GM19397 (cell line): ENCODE measurements around the gene KCNJ14.

Experiments used
- ATAC-seq: cut with Tn5 transposase; IDR thresholded peaks from one replicate; pipeline ENCODE4 v1.9.1; 2021; ENCODE audit warnings: mild to moderate bottlenecking, moderate library complexity; ENCODE audit not compliant: unreplicated experiment

Gene KCNJ14

GRCh38 chr19:48469934-48470680 lies 14.7 kb downstream of the KCNJ14 start:
- ATAC-seq = no peak

DNA sequence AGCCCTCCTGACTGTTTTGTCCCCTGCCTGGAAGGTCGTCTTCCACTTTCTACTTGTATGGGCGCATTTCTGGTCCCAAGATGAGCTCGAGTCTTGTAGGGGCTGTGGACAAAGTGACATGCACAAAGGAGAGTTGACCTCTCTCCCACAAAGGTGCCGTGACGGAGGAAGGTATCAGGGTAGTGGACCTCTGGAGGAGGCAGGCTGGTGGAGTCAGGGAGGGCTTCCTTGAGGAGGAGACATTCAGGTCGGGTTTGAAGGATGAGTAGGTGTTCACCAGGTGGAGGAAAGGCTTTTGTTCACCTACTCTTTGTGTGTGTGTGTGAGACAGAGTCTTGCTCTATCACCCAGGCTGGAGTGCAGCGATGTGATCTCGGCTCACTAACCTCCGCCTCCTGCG lies 15.5 kb downstream of the KCNJ14 start:
- ATAC-seq = no peak

DNA sequence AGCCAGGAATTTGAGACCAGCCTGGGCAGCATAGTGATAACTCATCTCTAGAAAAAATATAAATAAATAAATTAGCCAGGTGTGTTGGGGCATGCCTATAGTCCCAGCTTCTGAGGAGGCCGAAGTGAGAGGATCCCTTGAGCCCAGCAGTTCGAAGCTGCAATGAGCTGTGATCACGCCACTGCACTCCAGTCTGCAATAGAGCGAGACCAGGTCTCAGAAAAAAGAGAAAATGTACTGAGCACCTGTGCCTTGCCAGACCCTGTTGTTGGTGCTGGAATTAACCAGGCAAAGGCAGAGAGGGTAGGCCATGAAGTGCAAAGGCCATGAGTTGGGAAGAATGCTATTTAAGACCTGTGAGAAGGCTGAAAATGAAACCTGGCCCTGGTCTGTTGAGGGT lies 16.5 kb downstream of the KCNJ14 start:
- no peak for ATAC-seq

- ATAC-seq = no peak
These were observed 18.0 kb downstream of the KCNJ14 start for GRCh38 chr19:48473161-48473966.

- no peak for ATAC-seq
These were observed 18.8 kb downstream of the KCNJ14 start for GRCh38 chr19:48474084-48474592.

DNA sequence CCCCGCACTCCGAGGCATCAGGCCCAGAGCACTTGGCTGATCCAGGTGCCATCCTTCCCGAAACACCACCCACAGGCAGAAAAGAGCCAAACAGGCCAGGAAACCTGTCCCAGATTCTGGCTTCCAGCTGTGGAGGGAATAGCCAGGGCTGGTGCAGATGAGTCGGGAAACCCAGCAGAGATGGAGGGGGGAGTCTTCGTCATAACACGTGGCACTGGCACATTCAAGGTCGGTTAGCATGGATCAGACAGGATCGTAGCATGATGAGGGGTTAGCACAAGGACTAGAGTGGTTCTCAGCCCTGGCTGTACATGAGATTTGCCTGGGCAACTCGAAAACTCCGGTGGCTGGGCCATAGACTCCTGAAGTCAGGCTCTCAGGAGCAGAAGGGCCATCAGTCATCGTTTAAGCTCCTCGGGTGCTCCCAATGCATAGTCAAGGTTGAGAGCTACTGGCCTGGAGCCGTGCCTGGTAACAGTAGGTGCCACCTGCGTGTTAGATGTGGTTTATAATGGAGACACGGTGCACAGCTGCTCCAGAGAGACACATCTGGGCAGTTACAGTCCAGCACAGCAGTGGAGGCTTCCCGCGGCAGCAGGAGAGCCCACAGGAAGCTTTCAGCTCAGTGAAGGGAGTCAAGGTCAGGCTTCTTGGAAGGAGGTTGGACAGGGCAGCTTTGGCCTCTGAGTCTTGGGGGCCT lies 20.1 kb downstream of the KCNJ14 start:
- no peak for ATAC-seq

DNA sequence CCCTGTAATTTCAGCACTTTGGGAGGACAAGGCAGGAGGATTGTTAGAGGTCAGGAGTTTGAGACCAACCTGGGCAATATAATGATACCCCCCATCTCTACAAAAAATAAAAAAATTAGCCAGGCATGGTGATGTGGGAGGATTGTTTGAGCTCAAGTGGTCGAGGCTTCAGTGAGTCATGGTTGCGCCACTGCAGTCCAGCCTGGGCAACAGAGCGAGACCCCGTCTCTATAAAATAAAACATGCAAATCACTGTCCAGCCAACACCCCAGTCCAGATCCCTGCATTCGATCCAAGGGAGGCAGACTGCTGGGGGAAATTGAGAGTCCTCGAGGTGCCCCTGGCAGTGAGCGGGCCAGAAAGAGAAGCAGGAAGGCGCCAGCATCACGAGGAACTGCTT lies 20.8 kb downstream of the KCNJ14 start:
- ATAC-seq = no peak

GRCh38 chr19:48477067-48477685 lies 21.8 kb downstream of the KCNJ14 start:
- ATAC-seq = no peak

DNA sequence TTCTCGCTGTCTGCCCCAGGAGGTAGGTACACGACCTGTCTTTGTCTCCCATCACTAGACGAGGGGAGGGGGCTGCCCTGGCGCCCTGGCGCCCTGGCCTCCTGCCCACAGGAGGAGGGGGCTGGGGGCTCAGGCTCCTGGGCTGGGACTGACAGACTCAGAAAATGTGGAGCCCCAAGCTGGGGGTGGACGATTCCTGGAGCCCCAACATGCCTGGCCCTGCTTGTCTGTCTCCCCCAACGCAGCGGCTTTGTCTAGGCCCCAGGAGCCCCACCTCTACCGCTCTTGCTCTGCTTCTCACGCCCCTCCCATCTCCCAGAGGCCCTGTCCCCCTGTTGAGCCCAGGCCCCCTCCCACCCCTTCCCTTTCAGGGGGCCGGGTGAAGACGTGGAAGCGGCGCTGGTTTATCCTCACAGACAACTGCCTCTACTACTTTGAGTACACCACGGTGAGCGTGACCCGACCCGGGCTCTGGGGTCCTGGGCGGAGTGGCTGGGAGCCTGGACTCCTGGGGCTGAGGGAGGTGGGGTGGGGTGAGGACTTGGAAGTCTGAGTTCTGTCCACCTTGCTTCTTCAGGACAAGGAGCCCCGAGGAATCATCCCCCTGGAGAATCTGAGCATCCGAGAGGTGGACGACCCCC lies 22.4 kb downstream of the KCNJ14 start:
- no peak for ATAC-seq

GRCh38 chr19:48478339-48479256 lies 23.2 kb downstream of the KCNJ14 start:
- ATAC-seq = no peak

DNA sequence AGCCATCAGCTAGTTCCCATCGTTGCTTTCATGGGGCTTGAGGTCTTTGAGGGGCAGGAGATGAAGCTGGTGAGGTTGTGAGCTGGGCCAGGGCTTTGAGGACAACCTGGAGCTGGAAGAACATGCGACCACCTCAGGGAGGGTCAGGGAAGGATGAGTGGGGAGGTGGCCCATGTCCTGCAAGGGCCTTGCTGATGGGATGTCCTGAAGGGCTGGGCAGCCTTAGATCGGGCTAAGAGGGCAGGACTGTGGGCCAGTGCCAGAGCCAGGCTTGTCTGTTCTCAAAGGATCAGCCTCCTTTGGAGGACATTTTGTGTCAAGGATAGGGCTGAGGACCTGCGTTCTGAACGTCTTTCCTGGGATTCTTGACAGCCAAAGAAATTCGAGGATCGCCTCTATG lies 24.3 kb downstream of the KCNJ14 start:
- no peak for ATAC-seq

- ATAC-seq = no peak
These were observed 24.8 kb downstream of the KCNJ14 start for GRCh38 chr19:48480183-48480557.

DNA sequence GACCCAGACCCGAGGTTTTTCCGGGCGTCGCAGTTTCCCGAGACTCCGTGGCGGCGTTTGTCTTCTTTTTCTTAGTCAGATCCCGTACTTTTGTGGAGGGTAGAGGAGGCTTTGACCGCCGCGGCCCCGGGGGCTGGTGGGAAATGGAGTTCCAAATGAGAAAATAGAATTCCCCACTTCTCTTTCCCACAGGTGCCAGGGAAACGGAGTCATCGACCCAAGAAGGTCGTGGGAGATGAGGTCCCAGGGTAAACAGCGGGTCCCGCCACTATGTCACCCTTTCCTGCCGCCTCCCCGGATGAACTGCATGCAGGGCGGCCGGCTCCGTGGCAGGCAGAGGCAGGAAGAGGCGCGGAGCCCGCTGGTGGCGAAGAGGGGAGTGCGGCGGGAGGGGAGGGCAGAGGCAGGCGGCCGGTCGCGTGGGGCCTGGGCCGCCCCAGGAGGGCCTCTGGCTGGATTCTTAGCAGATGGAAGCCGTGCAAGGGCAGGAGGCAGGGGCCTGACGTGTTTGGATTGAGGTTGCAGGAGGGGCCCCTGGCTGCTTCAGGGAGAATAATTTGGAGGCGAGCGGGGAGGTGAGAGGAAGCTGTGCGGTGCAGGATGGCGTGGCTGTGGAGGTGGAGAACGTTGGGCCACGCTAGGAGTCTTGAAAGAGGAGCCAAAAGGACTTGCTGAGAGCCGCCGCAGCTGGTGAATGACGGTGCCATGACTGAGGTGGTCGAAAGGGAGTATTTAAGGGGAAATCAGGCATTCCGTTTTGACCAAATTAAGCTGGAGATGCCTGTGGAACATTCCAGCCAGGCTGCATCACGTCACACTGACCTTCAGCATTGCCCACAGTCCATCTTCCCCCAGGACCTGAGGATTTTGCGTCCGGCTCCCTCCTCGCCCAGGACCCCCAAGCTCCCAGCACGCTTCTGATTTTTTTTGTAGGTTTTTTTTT lies 25.5 kb downstream of the KCNJ14 start:
- no peak for ATAC-seq

DNA sequence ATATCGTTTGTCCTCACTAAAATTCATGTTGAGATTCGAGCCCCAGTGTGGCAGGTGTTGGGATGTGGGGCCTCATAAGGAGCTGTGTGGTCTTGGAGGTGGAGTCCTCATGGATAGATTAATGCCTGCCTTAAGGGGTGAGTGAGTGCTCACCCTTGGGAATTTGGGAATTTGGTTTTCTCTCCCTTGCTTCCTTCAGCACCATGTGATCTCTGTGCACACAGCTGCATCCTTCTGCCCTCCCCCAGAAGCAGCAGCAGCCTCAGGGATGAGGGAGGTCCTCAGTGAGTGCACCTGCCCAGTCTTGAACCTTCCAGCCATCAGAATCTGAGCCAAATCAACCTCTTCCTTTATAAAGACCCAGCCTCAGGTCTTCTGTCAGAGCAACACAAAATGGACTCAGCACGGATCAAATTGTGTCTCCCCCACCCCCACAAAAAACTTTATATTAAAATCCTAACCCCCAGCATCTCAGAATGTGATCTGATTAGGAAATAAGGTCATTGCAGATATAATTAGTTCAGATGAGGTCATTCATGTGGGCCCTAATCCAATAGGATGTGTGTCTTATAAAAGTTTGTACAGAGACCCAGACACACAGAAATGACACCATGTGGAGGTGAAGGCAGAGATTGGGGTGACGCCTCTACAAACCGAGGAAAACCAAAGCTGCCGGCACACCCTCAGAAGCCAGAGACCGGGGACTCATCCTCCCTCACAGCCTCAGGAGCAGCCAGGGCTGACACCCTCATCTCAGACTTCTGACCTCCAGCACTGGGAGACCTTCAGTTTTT lies 26.7 kb downstream of the KCNJ14 start:
- ATAC-seq = no peak

GRCh38 chr19:48483301-48483700 lies 27.9 kb downstream of the KCNJ14 start:
- ATAC-seq = no peak

- no peak for ATAC-seq
These were observed 29.0 kb downstream of the KCNJ14 start for GRCh38 chr19:48484247-48484893.

DNA sequence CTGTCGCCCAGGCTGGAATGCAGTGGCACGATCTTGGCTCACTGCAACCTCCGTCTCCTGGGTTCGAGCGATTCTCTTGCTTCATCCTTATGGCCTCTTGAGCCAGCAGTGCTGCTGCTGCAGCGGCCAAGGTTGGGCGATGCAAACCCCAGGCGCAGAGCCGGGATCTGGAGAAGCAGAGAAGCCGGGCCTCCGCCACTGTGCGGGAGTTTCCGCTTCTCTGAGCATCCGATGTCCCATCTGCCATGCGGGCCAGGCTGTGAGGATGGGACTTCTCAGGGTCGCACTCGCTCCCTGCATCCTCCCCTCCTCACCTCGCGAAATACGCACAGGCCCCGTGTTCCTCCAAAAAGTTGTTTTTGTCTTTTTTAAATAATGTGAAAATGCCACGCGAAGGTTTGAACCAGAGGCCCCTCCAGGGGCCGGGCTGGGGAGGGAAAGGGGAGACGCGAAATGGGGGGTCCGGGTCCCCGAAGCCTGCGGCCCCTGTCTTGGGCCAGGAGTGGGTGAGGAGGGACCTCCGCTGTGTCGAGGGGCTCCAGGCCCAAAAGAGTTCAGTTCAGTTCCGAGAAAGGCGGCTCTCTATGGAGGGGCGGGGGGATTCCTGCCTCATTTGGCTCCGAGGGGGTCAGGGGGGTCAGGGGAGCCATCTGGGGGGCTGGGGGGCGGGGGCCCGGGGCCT lies 29.7 kb downstream of the KCNJ14 start:
- no peak for ATAC-seq
